Measurements from ENCODE around the gene ABCA4. TPM values are rescaled to one million over a fixed set of nuclear protein-coding genes. Genes with fewer than 3 reads are reported as not detected.

ABCA4 gene
- total RNA-seq, 4 donors from 2014 or later = 0.18 to 0.57 TPM; not detected in 2

- no peak overlapping the region for H3K4me3 ChIP-seq
- no peak overlapping the region for H3K27ac ChIP-seq
Observed at GRCh38 chr1:94100785-94101612, 19.9 kb downstream of the ABCA4 start.

GRCh38 chr1:94100129-94100784, 20.7 kb downstream of the ABCA4 start:
- WGBS, 2 donors = 81 to 82% methylated on average over 5 of the region's 5 CpGs
- no peaks in the 10 kb centered on the region for H3K9me3 ChIP-seq

More at GRCh38 chr1:94100785-94101612, 19.9 kb downstream of the ABCA4 start:
- TF ChIP-seq CTCF (IDR thresholded peaks at IDR 0.05) = no peak
- no peak for TF ChIP-seq POLR2A (IDR thresholded peaks at IDR 0.05)
- H3K27me3 ChIP-seq = peaks cover 0 to 10% (median 0%) of the 10 kb centered on the region in 4 donors
- H3K9me3 ChIP-seq = no peaks in the 10 kb centered on the region
- intact Hi-C loops (cut with DNase I) = no loop called here
- WGBS, 2 donors = 65 to 68% methylated on average over 15 to 17 of the region's 19 CpGs
- H3K4me1 ChIP-seq = peaks cover 0 to 30% (median 13%) of the 10 kb centered on the region in 3 donors
- H3K36me3 ChIP-seq = no peaks in the 10 kb centered on the region
- DNase-seq = no peak

GRCh38 chr1:94099303-94099702, 21.6 kb downstream of the ABCA4 start:
- no peak for DNase-seq
- no peak overlapping the region for H3K27ac ChIP-seq
- H3K4me3 ChIP-seq = no peak overlapping the region
- H3K36me3 ChIP-seq = no peaks in the 10 kb centered on the region
- WGBS, 2 donors = 78 to 96% methylated on average over 3 of the region's 3 CpGs
- intact Hi-C loops (cut with DNase I) = no loop called here
- H3K9me3 ChIP-seq = no peaks in the 10 kb centered on the region
- H3K4me1 ChIP-seq = peaks cover 0 to 38% (median 26%) of the 10 kb centered on the region in 3 donors
- H3K27me3 ChIP-seq = peaks cover 0 to 10% (median 0%) of the 10 kb centered on the region in 4 donors
- TF ChIP-seq CTCF (IDR thresholded peaks at IDR 0.05) (no peak), POLR2A (IDR thresholded peaks at IDR 0.05) (no peak)

More at GRCh38 chr1:94100129-94100784, 20.7 kb downstream of the ABCA4 start:
- H3K4me3 ChIP-seq = no peak overlapping the region
- H3K27me3 ChIP-seq = peaks cover 0 to 10% (median 0%) of the 10 kb centered on the region in 4 donors
- peaks cover 0 to 30% (median 19%) of the 10 kb centered on the region in 3 donors for H3K4me1 ChIP-seq
- intact Hi-C loops (cut with DNase I) = no loop called here
- TF ChIP-seq CTCF (IDR thresholded peaks at IDR 0.05) (no peak), POLR2A (IDR thresholded peaks at IDR 0.05) (no peak)
- DNase-seq = no peak
- no peak overlapping the region for H3K27ac ChIP-seq
- H3K36me3 ChIP-seq = no peaks in the 10 kb centered on the region

GRCh38 chr1:94098585-94099111, 22.3 kb downstream of the ABCA4 start:
- TF ChIP-seq CTCF (IDR thresholded peaks at IDR 0.05) (no peak), POLR2A (IDR thresholded peaks at IDR 0.05) (no peak)
- intact Hi-C loops (cut with DNase I) = no loop called here
- H3K4me3 ChIP-seq = no peak overlapping the region
- peaks cover 0 to 45% (median 26%) of the 10 kb centered on the region in 3 donors for H3K4me1 ChIP-seq
- H3K36me3 ChIP-seq = no peaks in the 10 kb centered on the region
- 85 to 90% methylated on average over 11 to 18 of the region's 18 CpGs for WGBS, 2 donors
- peaks cover 0 to 10% (median 0%) of the 10 kb centered on the region in 4 donors for H3K27me3 ChIP-seq
- H3K9me3 ChIP-seq = no peaks in the 10 kb centered on the region
- no peak overlapping the region for H3K27ac ChIP-seq
- no peak for DNase-seq
